Liver (tissue), 3 donors: ENCODE results near the gene CCDC93.

Experiments
- ATF3 ChIP-seq: IDR thresholded peaks from 2 replicates; pipeline ENCODE4 v1.6.1; 2016; ENCODE audit warnings: antibody characterized with exemption
- CTCF ChIP-seq: fragments of 150-350 bp; IDR thresholded peaks from 2 replicates; pipeline ENCODE4 v1.5.1; 2017; ENCODE audit warnings: improper control_type of control experiment, low read depth, low read length; ENCODE audit not compliant: missing input control
- JUND ChIP-seq, 2 donors: IDR thresholded peaks; 2 replicates each; pipeline ENCODE4 v1.6.1; 2016; ENCODE audit warnings: antibody characterized with exemption in 2 of 2
- TF ChIP-seq, protein P1 (sequence below): IDR thresholded peaks from 2 replicates; pipeline ENCODE4 v1.6.1; 2016; ENCODE audit warnings: antibody characterized with exemption, mild to moderate bottlenecking
- donor health status: healthy.
- donor health status: healthy.

- no peak for TF ChIP-seq JUND (IDR thresholded peaks at IDR 0.05)
- TF ChIP-seq, protein P1, sequence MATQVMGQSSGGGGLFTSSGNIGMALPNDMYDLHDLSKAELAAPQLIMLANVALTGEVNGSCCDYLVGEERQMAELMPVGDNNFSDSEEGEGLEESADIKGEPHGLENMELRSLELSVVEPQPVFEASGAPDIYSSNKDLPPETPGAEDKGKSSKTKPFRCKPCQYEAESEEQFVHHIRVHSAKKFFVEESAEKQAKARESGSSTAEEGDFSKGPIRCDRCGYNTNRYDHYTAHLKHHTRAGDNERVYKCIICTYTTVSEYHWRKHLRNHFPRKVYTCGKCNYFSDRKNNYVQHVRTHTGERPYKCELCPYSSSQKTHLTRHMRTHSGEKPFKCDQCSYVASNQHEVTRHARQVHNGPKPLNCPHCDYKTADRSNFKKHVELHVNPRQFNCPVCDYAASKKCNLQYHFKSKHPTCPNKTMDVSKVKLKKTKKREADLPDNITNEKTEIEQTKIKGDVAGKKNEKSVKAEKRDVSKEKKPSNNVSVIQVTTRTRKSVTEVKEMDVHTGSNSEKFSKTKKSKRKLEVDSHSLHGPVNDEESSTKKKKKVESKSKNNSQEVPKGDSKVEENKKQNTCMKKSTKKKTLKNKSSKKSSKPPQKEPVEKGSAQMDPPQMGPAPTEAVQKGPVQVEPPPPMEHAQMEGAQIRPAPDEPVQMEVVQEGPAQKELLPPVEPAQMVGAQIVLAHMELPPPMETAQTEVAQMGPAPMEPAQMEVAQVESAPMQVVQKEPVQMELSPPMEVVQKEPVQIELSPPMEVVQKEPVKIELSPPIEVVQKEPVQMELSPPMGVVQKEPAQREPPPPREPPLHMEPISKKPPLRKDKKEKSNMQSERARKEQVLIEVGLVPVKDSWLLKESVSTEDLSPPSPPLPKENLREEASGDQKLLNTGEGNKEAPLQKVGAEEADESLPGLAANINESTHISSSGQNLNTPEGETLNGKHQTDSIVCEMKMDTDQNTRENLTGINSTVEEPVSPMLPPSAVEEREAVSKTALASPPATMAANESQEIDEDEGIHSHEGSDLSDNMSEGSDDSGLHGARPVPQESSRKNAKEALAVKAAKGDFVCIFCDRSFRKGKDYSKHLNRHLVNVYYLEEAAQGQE: no peak
- no peak for TF ChIP-seq CTCF
- no peak for TF ChIP-seq ATF3
These were observed 6.0 kb upstream of the CCDC93 start for GRCh38 chr2:118019821-118020220.
